Upper lobe of right lung (tissue), 1 donor: Measurements from ENCODE around the gene PGC. TPM values are rescaled to one million over a fixed set of nuclear protein-coding genes. Genes with fewer than 3 reads are reported as not detected.

ENCODE experiments used
- ATAC-seq: fragments of 200-7000 bp; cut with Tn5 transposase; one replicate; pipeline ENCODE4 v1.9.1; 2020; ENCODE audit warnings: mild to moderate bottlenecking, moderate library complexity
- DNase-seq: peaks from one replicate; pipeline ENCODE4 v3.0.0-alpha.2; 2020
- H3K27ac ChIP-seq: fragments of 200-600 bp; one replicate; pipeline ENCODE4 v1.8.0; 2022
- H3K27me3 ChIP-seq: fragments of 200-600 bp; one replicate; pipeline ENCODE4 v1.8.0; 2022; ENCODE audit warnings: mild to moderate bottlenecking
- H3K36me3 ChIP-seq: fragments of 200-600 bp; one replicate; pipeline ENCODE4 v1.8.0; 2022
- H3K4me1 ChIP-seq: fragments of 200-600 bp; one replicate; pipeline ENCODE4 v1.8.0; 2022
- H3K4me3 ChIP-seq: fragments of 200-600 bp; one replicate; pipeline ENCODE4 v1.8.0; 2022; ENCODE audit warnings: mild to moderate bottlenecking
- H3K9me3 ChIP-seq: fragments of 200-600 bp; one replicate; pipeline ENCODE4 v1.8.0; 2022
- intact Hi-C: fragments of 100-400 bp; cut with DNase I; formaldehyde crosslinking; loops from one replicate; pipeline ENCODE4 v1.11.0; 2022
- total RNA-seq: library from RNA; stranded (reverse); fragmentation: NEBNext Ultra II Directional; extraction: Animal tissue kit (Norgen Biotek cat#: 25700); gene quantifications from one replicate; pipeline ENCODE4 v1.2.1, GENCODE V29; 2021
- TF ChIP-seq, protein P1 (sequence below): fragments of 200-600 bp; IDR thresholded peaks from one replicate; pipeline ENCODE4 v1.8.0; 2022; ENCODE audit warnings: antibody characterized with exemption
- donor health status: DM: no; HTN: yes; CAD: no; lungs with severe emphysema.

Gene PGC
- total RNA-seq, 1 donor from 2014 or later, result 1,050 TPM

DNA sequence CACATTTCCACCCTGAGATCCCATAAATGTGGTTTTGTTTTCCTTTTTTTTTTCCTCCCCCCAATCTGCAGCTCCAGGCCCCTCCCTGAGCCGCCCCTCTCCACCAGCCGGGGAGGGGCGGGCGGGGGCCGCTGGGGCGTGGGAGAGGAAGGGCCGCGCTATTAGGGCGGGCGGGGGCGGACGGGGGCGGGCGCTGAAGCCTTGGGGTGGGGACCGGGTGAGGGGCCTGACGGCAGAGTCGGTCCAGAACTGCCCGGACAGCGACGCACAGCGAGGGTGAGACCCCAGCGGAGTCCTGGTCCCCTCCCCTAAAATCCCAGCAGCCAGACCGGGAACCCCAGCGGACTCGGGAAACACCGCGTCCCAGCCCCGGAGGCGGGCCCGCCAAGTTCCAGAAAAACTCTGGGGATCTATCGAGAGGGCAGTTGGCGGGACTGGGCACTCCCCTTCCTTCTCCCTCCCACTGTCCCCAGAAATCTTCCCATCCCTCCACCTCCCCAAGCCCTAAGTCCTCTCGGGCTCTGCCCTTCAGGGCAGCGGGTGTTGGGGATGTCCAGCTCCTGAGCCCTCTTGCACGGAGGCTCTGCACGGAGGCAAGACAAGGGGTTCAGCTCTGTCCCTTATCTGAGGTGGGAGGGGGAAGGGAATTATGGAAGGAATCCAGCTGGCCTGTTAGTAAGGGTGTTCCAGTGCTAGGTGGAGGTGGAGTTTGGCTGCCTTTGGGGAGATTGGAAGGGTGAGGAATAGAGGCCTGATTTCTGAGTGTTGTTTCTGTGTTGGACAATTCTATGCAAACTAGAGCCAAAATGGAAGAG lies 33.6 kb upstream of the PGC start, which contains the start of gene PRICKLE4:
PRICKLE4 (plus strand) TSS at position 232 of the 815 bp plus-strand sequence. CDS start 2,692 bp downstream, outside the sequence.
- intact Hi-C loops, result loop anchor here (10.0 kb wide), 1 partner anchor 154 kb away; no protein-coding TSS in a partner anchor
- Histone ChIP-seq H3K9me3 (no peaks in the 10 kb centered on the region), H3K27me3 (no peaks in the 10 kb centered on the region), H3K4me3 (peak within 1 kb of the TSS; percentile 81), H3K4me1 (peaks cover 44% of the 10 kb centered on the region), H3K36me3 (peaks cover 9% of the 10 kb centered on the region), H3K27ac (peak within 1 kb of the TSS; percentile 85)
- TF ChIP-seq, protein P1, sequence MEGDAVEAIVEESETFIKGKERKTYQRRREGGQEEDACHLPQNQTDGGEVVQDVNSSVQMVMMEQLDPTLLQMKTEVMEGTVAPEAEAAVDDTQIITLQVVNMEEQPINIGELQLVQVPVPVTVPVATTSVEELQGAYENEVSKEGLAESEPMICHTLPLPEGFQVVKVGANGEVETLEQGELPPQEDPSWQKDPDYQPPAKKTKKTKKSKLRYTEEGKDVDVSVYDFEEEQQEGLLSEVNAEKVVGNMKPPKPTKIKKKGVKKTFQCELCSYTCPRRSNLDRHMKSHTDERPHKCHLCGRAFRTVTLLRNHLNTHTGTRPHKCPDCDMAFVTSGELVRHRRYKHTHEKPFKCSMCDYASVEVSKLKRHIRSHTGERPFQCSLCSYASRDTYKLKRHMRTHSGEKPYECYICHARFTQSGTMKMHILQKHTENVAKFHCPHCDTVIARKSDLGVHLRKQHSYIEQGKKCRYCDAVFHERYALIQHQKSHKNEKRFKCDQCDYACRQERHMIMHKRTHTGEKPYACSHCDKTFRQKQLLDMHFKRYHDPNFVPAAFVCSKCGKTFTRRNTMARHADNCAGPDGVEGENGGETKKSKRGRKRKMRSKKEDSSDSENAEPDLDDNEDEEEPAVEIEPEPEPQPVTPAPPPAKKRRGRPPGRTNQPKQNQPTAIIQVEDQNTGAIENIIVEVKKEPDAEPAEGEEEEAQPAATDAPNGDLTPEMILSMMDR, result no peak
- ATAC-seq, result peak; percentile 40
- DNase-seq, result peak; percentile 82

DNA sequence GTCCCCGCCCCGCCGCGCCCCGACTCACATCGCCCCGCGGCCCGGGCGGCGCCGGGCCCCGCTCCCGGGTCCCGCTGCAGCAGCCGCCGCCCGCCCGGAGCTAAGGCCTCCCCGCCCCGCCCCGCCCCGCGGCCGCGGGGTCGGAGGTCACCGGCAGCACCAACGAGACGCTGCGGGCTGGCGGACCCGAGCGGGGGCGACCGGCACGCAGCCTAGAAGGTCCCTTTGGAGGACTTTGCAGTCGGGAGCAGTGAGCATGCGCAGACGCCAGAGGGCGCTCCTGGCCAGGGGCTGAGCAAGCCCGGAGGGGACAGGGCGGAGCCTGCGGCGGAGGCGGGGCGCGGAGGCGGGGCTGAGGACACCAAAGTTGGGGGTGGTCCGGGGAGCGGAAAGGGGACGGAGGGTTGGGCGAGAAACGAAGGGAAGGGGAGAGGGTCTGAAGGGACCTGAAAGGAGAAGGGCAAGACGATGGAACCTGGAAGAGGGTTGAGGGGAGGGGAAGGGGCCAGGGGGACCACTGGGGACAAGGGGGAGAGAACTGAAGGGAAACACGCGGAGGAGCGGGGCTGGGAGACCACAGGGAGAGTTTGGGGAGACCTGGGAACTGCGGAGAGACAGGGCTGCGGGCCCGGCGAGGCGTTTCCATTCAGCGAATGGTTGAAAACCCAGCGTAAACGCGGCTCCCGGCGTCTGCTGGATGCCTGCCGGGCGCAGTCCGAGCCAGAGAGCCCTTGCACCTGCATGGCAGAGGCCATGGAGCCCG lies 32.8 kb upstream of the PGC start, which contains the start of gene FRS3:
FRS3 (minus strand) TSS at position 113 of the 763 bp plus-strand sequence. CDS start 2,913 bp downstream, outside the sequence.
- H3K4me1 ChIP-seq, result peaks cover 36% of the 10 kb centered on the region
- intact Hi-C loops, result loop anchor here (10.0 kb wide), 1 partner anchor 155 kb away; no protein-coding TSS in a partner anchor

DNA sequence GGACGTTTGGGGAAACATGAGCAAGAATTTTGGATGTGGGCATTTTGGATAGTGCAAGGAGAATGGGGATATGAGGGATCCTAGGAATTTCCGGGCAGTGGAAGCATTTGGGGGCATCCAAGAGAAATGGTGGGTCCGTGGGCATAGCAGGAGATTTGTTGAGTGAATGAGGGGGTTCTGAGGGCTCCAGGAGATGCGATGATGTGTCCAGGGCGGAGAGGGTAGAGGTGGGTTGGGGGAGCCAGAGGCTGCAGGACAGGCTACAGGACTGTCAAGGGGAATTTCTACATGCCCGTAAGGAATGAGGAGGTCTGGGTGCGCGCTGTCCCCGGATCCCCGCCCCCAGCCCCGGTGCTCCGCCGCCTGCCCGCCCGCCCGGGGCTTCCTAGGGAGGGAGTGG lies 32.1 kb upstream of the PGC start:
- Histone ChIP-seq H3K36me3 (peaks cover 23% of the 10 kb centered on the region), H3K9me3 (no peaks in the 10 kb centered on the region), H3K4me3 (peak overlapping the region; percentile 66), H3K4me1 (peaks cover 30% of the 10 kb centered on the region), H3K27ac (peak overlapping the region; percentile 68), H3K27me3 (no peaks in the 10 kb centered on the region)
- TF ChIP-seq, protein P1, result no peak
- no peak for ATAC-seq
- intact Hi-C loops, result no loop called here
- DNase-seq, result no peak

More for the DNA sequence above, 32.8 kb upstream of the PGC start, which contains the start of gene FRS3:
- H3K9me3 ChIP-seq, result no peaks in the 10 kb centered on the region
- TF ChIP-seq, protein P1, result peak; percentile 80
- DNase-seq, result peak; percentile 99
- H3K36me3 ChIP-seq, result peaks cover 16% of the 10 kb centered on the region
- no peaks in the 10 kb centered on the region for H3K27me3 ChIP-seq
- peak; percentile 94 for ATAC-seq
- H3K27ac ChIP-seq, result peak within 1 kb of the TSS; percentile 85
- H3K4me3 ChIP-seq, result peak within 1 kb of the TSS; percentile 81

DNA sequence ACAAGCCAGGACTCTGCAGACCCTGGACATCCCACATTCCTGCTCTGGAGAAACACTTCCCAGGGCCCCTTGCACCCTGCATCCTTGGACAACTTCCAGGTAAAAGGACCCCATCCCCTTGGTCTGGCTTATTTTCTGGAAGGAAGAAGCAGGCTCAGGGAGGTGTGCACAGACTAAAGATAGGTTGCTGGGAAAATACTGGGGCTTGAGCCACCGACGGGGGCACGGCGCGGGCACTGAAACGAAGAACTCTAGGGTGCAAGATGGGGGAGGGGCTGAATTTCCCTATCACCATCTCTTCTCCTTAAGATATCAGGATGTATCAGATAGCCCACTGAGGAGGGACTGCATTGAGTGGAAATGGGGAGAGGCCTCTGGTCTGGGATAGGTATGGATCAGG lies 31.7 kb upstream of the PGC start:
- intact Hi-C loops, result no loop called here
- no peak overlapping the region for H3K27ac ChIP-seq
- peaks cover 25% of the 10 kb centered on the region for H3K4me1 ChIP-seq
- no peaks in the 10 kb centered on the region for H3K9me3 ChIP-seq
- H3K36me3 ChIP-seq, result peaks cover 25% of the 10 kb centered on the region
- peak overlapping the region; percentile 66 for H3K4me3 ChIP-seq
- ATAC-seq, result no peak
- TF ChIP-seq, protein P1, result no peak
- no peak for DNase-seq
- no peaks in the 10 kb centered on the region for H3K27me3 ChIP-seq

DNA sequence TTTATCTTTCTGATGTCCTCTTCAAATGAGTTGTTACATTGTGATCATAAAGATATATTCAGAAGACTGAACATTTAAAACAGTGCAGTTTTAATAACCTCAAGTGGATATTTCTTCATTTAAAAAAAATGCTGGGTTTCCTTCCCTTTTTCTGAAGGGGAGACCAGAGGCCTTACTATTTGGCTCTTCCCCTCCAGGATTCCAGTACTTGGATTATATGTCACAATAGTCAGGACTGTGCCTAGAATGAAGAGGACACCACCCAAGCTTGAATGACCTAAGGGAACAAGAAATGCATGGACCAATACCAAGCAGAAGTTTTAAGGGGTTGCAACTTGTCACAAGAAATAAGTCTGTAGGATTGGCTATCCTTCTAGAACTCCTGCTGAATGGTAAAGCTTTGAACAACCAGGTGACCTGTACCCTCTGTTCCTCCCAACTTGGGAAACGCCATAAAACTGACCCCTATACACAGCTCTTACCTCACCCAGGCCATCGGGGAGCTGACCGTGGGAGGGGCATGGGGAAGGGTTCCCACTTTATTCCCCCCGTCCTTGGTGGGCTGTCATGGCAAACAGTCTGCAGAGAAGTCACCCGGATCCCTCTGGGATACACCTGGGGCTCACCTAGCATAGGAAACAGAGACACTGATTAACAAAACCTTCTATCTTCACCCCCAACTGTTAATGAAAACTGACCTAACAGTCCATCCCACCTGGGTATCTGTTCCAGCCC lies 30.5 kb upstream of the PGC start:
- DNase-seq (no peak), ATAC-seq (no peak)
- intact Hi-C loops, result no loop called here
- no peak overlapping the region for H3K27ac ChIP-seq
- H3K4me1 ChIP-seq, result peaks cover 19% of the 10 kb centered on the region
- H3K27me3 ChIP-seq, result no peaks in the 10 kb centered on the region
- H3K9me3 ChIP-seq, result no peaks in the 10 kb centered on the region
- TF ChIP-seq, protein P1, result no peak
- peaks cover 37% of the 10 kb centered on the region for H3K36me3 ChIP-seq
- no peak overlapping the region for H3K4me3 ChIP-seq
